HUES64 (cell line): ENCODE data around the gene ADGRG1.

Experiments used
- H3K27ac ChIP-seq: 2 replicates; pipeline ENCODE4 v1.7.0; 2013; ENCODE audit warnings: low read depth, low read length, inconsistent platforms
- H3K27me3 ChIP-seq: 2 replicates; pipeline ENCODE4 v1.6.1; 2013; ENCODE audit warnings: mild to moderate bottlenecking, low read length; ENCODE audit not compliant: insufficient read depth
- H3K36me3 ChIP-seq: 2 replicates; pipeline ENCODE4 v1.6.1; 2013; ENCODE audit warnings: mild to moderate bottlenecking, low read length; ENCODE audit not compliant: insufficient read depth
- H3K4me1 ChIP-seq: 2 replicates; pipeline ENCODE4 v1.6.1; 2013; ENCODE audit warnings: mild to moderate bottlenecking, low read length, moderate library complexity; ENCODE audit not compliant: insufficient read depth
- H3K4me3 ChIP-seq: 2 replicates; pipeline ENCODE4 v1.5.1; 2013; ENCODE audit warnings: mild to moderate bottlenecking, low read length, moderate library complexity
- H3K9ac ChIP-seq: 2 replicates; pipeline ENCODE4 v1.6.1; 2013; ENCODE audit warnings: mild to moderate bottlenecking, low read depth, low read length
- H3K9me3 ChIP-seq: 2 replicates; pipeline ENCODE4 v1.6.1; 2013; ENCODE audit warnings: low read depth, low read length; ENCODE audit not compliant: insufficient read depth
- WGBS: fragments of 150-250, 120-280 bp; methylation state at CpG from one replicate; pipeline ENCODE4 v1.1.7; 2013; ENCODE audit warnings: missing lambda C conversion rate; 5-methylcytosine and 5-hydroxymethylcytosine counted together

ADGRG1 gene

GRCh38 chr16:57622361-57623250, 5.8 kb upstream of the ADGRG1 start:
- no peaks in the 10 kb centered on the region for H3K9me3 ChIP-seq
- no peaks in the 10 kb centered on the region for H3K27me3 ChIP-seq
- H3K27ac ChIP-seq, result peak overlapping the region; percentile 31; the same call in 1 of the 2 replicates
- 88% methylated on average over 16 of the region's 16 CpGs for WGBS
- H3K4me1 ChIP-seq, result peaks cover 15% of the 10 kb centered on the region; the same call in 1 of the 2 replicates
- H3K4me3 ChIP-seq, result no peak overlapping the region
- H3K9ac ChIP-seq, result no peak overlapping the region
- no peaks in the 10 kb centered on the region for H3K36me3 ChIP-seq

- no peaks in the 10 kb centered on the region for H3K27me3 ChIP-seq
- no peak overlapping the region for H3K4me3 ChIP-seq
- 62% methylated on average over 17 of the region's 17 CpGs for WGBS
- H3K9ac ChIP-seq, result peak overlapping the region; percentile 0; the same call in 1 of the 2 replicates
- no peaks in the 10 kb centered on the region for H3K9me3 ChIP-seq
- no peaks in the 10 kb centered on the region for H3K36me3 ChIP-seq
- peaks cover 18% of the 10 kb centered on the region; the same call in 1 of the 2 replicates for H3K4me1 ChIP-seq
- H3K27ac ChIP-seq, result peak overlapping the region; percentile 31; the same call in 1 of the 2 replicates
Observed at GRCh38 chr16:57623251-57624043, 5.0 kb upstream of the ADGRG1 start.

- Histone ChIP-seq H3K36me3 (no peaks in the 10 kb centered on the region), H3K4me3 (no peak overlapping the region), H3K9me3 (no peaks in the 10 kb centered on the region), H3K9ac (no peak overlapping the region), H3K27me3 (no peaks in the 10 kb centered on the region), H3K27ac (no peak overlapping the region), H3K4me1 (peaks cover 18% of the 10 kb centered on the region; the same call in 1 of the 2 replicates)
- WGBS, result 89% methylated on average over 8 of the region's 8 CpGs
Observed at GRCh38 chr16:57624044-57624688, 4.3 kb upstream of the ADGRG1 start.

GRCh38 chr16:57624806-57625500, 3.5 kb upstream of the ADGRG1 start:
- Histone ChIP-seq H3K27ac (no peak overlapping the region), H3K9me3 (no peaks in the 10 kb centered on the region), H3K4me1 (peaks cover 22% of the 10 kb centered on the region; the same call in 1 of the 2 replicates), H3K9ac (no peak overlapping the region), H3K36me3 (no peaks in the 10 kb centered on the region), H3K27me3 (no peaks in the 10 kb centered on the region), H3K4me3 (no peak overlapping the region)
- WGBS, result 90% methylated on average over 15 of the region's 17 CpGs

- Histone ChIP-seq H3K4me3 (no peak overlapping the region), H3K4me1 (peaks cover 14% of the 10 kb centered on the region; the same call in 1 of the 2 replicates), H3K27me3 (no peaks in the 10 kb centered on the region), H3K9me3 (no peaks in the 10 kb centered on the region), H3K27ac (no peak overlapping the region), H3K36me3 (no peaks in the 10 kb centered on the region), H3K9ac (no peak overlapping the region)
- 85% methylated on average over 10 of the region's 10 CpGs for WGBS
Observed at GRCh38 chr16:57626420-57627170, 1.8 kb upstream of the ADGRG1 start.

GRCh38 chr16:57627184-57627871, 1.1 kb upstream of the ADGRG1 start:
- Histone ChIP-seq H3K36me3 (no peaks in the 10 kb centered on the region), H3K9ac (no peak overlapping the region), H3K27ac (0 out of 2 replicates have a peak overlapping the region, but pooled peaks have one; percentile 22), H3K9me3 (no peaks in the 10 kb centered on the region), H3K27me3 (no peaks in the 10 kb centered on the region), H3K4me3 (peak overlapping the region; percentile 36; the same call in 1 of the 2 replicates), H3K4me1 (peaks cover 14% of the 10 kb centered on the region; the same call in 1 of the 2 replicates)
- 41% methylated on average over 15 of the region's 15 CpGs for WGBS

- Histone ChIP-seq H3K4me1 (peaks cover 14% of the 10 kb centered on the region; the same call in 1 of the 2 replicates), H3K27ac (no peak overlapping the region), H3K9ac (no peak overlapping the region), H3K4me3 (peak overlapping the region; percentile 36), H3K27me3 (no peaks in the 10 kb centered on the region), H3K36me3 (no peaks in the 10 kb centered on the region), H3K9me3 (no peaks in the 10 kb centered on the region)
- WGBS, result 88% methylated on average over 7 of the region's 7 CpGs
Observed at GRCh38 chr16:57628783-57629293, 408 bp downstream of the ADGRG1 start.

- no peaks in the 10 kb centered on the region for H3K36me3 ChIP-seq
- H3K27ac ChIP-seq, result no peak overlapping the region
- no peaks in the 10 kb centered on the region for H3K27me3 ChIP-seq
- H3K4me1 ChIP-seq, result peaks cover 14% of the 10 kb centered on the region; the same call in 1 of the 2 replicates
- WGBS, result 84% methylated on average over 22 of the region's 22 CpGs
- H3K9ac ChIP-seq, result no peak overlapping the region
- no peak overlapping the region for H3K4me3 ChIP-seq
- no peaks in the 10 kb centered on the region for H3K9me3 ChIP-seq
Observed at GRCh38 chr16:57629516-57630406, 1.3 kb downstream of the ADGRG1 start.

GRCh38 chr16:57630407-57630797, 2.0 kb downstream of the ADGRG1 start:
- Histone ChIP-seq H3K9ac (no peak overlapping the region), H3K4me3 (no peak overlapping the region), H3K27ac (no peak overlapping the region), H3K27me3 (no peaks in the 10 kb centered on the region), H3K36me3 (no peaks in the 10 kb centered on the region), H3K4me1 (peaks cover 14% of the 10 kb centered on the region; the same call in 1 of the 2 replicates), H3K9me3 (no peaks in the 10 kb centered on the region)
- WGBS, result 60% methylated on average over 10 of the region's 10 CpGs
